IMR-90 (cell line): ENCODE results near the gene DLG3. TPM values are rescaled to one million over a fixed set of nuclear protein-coding genes. Genes with fewer than 3 reads are reported as not detected.
"Not testable (repeated sequence)": the region's sequence is repeated elsewhere in the genome, so short reads cannot be mapped to it uniquely, and the experiment has no call there.

Experiments
- ATAC-seq: fragments of 200-7000 bp; cut with Tn5 transposase; 2 replicates; pipeline ENCODE4 v1.9.1; 2020; ENCODE audit warnings: low read depth, mild to moderate bottlenecking, moderate library complexity
- BruUV-seq: library from RNA; stranded (reverse); fragments of 400-500 nt; replicated peaks from 2 replicates; lab custom pipeline; 2021; lab: Mats Ljungman, UMichigan
- CTCF ChIA-PET: fragments of 300-600 bp; formaldehyde crosslinking; extraction: SDS; loops from one replicate; lab custom pipeline; 2021; ENCODE audit warnings: antibody characterized with exemption; lab: Yijun Ruan, JAX
- POLR2A ChIA-PET: fragments of 300-600 bp; sonication (Branson Sonifier 250); formaldehyde crosslinking; loops from one replicate; lab custom pipeline; 2022; ENCODE audit warnings: antibody characterized with exemption; ENCODE audit not compliant: unreplicated experiment; lab: Charles Lee
- DNase-seq: peaks from one replicate; pipeline ENCODE4 v3.0.0; 2013
- H2AFZ ChIP-seq: replicated peaks from 2 replicates; pipeline ENCODE3; 2013; ENCODE audit warnings: low read length, mild to moderate bottlenecking; ENCODE audit not compliant: poor library complexity
- H2AK5ac ChIP-seq: 2 replicates; pipeline ENCODE4 v1.6.1; 2013; ENCODE audit warnings: low read depth, low read length, inconsistent platforms
- H2AK9ac ChIP-seq: replicated peaks from 2 replicates; pipeline ENCODE3; 2013; ENCODE audit warnings: mild to moderate bottlenecking, low read depth, low read length, moderate library complexity; ENCODE audit not compliant: poor library complexity
- H2BK120ac ChIP-seq: 2 replicates; pipeline ENCODE4 v1.6.1; 2013; ENCODE audit warnings: low read depth, low read length, inconsistent platforms
- H2BK15ac ChIP-seq: 3 replicates; pipeline ENCODE4 v1.6.1; 2013; ENCODE audit warnings: low read depth, low read length, inconsistent platforms
- H2BK20ac ChIP-seq: 2 replicates; pipeline ENCODE4 v1.6.1; 2013; ENCODE audit warnings: low read depth, mild to moderate bottlenecking, inconsistent platforms, low read length, moderate library complexity
- H2BK5ac ChIP-seq: 2 replicates; pipeline ENCODE4 v1.6.1; 2013; ENCODE audit warnings: mild to moderate bottlenecking, low read depth, low read length, inconsistent platforms; ENCODE audit not compliant: poor library complexity, severe bottlenecking
- H3K14ac ChIP-seq: replicated peaks from 2 replicates; pipeline ENCODE4 v1.6.1; 2013; ENCODE audit warnings: low read depth, low read length, inconsistent platforms
- H3K18ac ChIP-seq: 2 replicates; pipeline ENCODE4 v1.6.1; 2013; ENCODE audit warnings: low read depth, low read length, control low read depth
- H3K23ac ChIP-seq: 2 replicates; pipeline ENCODE4 v1.6.1; 2013; ENCODE audit warnings: low read depth, low read length, inconsistent platforms
- H3K27ac ChIP-seq: 2 replicates; pipeline ENCODE4 v1.5.1; 2013; ENCODE audit warnings: mild to moderate bottlenecking, control low read depth, low read length; ENCODE audit not compliant: insufficient read depth
- H3K27me3 ChIP-seq: 2 replicates; pipeline ENCODE4 v1.6.1; 2013; ENCODE audit warnings: low read length; ENCODE audit not compliant: control insufficient read depth, insufficient read depth
- H3K36me3 ChIP-seq: 2 replicates; pipeline ENCODE4 v1.6.1; 2013; ENCODE audit warnings: low read length, mixed read lengths; ENCODE audit not compliant: control insufficient read depth, insufficient read depth
- H3K4ac ChIP-seq: 2 replicates; pipeline ENCODE4 v1.6.1; 2013; ENCODE audit warnings: low read depth, low read length, inconsistent platforms
- H3K4me1 ChIP-seq: 2 replicates; pipeline ENCODE4 v1.6.1; 2013; ENCODE audit warnings: low read length, mixed read lengths; ENCODE audit not compliant: control insufficient read depth, insufficient read depth
- H3K4me2 ChIP-seq: 2 replicates; pipeline ENCODE4 v1.6.1; 2013; ENCODE audit warnings: low read depth, mild to moderate bottlenecking, control low read depth, low read length, moderate library complexity
- H3K4me3 ChIP-seq: 2 replicates; pipeline ENCODE4 v1.5.1; 2013; ENCODE audit warnings: low read depth, mild to moderate bottlenecking, control low read depth, low read length, moderate library complexity; ENCODE audit not compliant: insufficient read depth
- H3K56ac ChIP-seq: 2 replicates; pipeline ENCODE4 v1.6.1; 2013; ENCODE audit warnings: low read length, inconsistent platforms; ENCODE audit not compliant: insufficient read depth; ENCODE audit errors: extremely low read depth
- H3K79me1 ChIP-seq, 2 experiments: 2 replicates each; pipeline ENCODE4 v1.6.1; 2013; ENCODE audit warnings: low read length in 2 of 2, inconsistent platforms in 1 of 2, low read depth in 1 of 2
- H3K9ac ChIP-seq: 2 replicates; pipeline ENCODE4 v1.6.1; 2013; ENCODE audit warnings: low read depth, low read length, control low read depth
- H3K9me1 ChIP-seq: 2 replicates; pipeline ENCODE4 v1.6.1; 2013; ENCODE audit warnings: low read length, inconsistent platforms; ENCODE audit not compliant: insufficient read depth
- H3K9me3 ChIP-seq: 2 replicates; pipeline ENCODE4 v1.6.1; 2013; ENCODE audit warnings: low read length; ENCODE audit not compliant: control insufficient read depth, insufficient read depth
- H4K20me1 ChIP-seq: 2 replicates; pipeline ENCODE4 v1.6.1; 2013; ENCODE audit warnings: low read length, inconsistent platforms; ENCODE audit not compliant: insufficient read depth
- H4K5ac ChIP-seq: 2 replicates; pipeline ENCODE4 v1.6.1; 2013; ENCODE audit warnings: mild to moderate bottlenecking, low read depth, low read length, control low read depth
- H4K8ac ChIP-seq, 2 experiments: 2 replicates each; pipeline ENCODE4 v1.6.1; 2013; ENCODE audit warnings: low read depth in 2 of 2, low read length in 2 of 2, control low read depth in 1 of 2, inconsistent platforms in 1 of 2
- H4K91ac ChIP-seq: 2 replicates; pipeline ENCODE4 v1.6.1; 2013; ENCODE audit warnings: low read depth, low read length, inconsistent platforms; ENCODE audit not compliant: insufficient read depth
- WGBS, 2 experiments: methylation state at CpG; one replicate each; pipeline versions ENCODE4 v1.1.5 to v1.1.7; 2013; ENCODE audit warnings: missing lambda C conversion rate in 2 of 2; ENCODE audit not compliant: insufficient read length in 1 of 2; ENCODE audit errors: extremely low coverage in 2 of 2; 5-methylcytosine and 5-hydroxymethylcytosine counted together
- dilution Hi-C: fragments of 300-500 bp; cut with HindIII; formaldehyde crosslinking; loops from one replicate; pipeline ENCODE4 v1.14.3; 2018; ENCODE audit warnings: low sequenced_read_pairs; ENCODE audit not compliant: unreplicated experiment
- in situ Hi-C: fragments of 300-500 bp; cut with MboI; formaldehyde crosslinking; loops from 3 replicates; pipeline ENCODE4 v1.14.3; 2019; ENCODE audit warnings: low sequenced_read_pairs, inconsistent platforms, mixed read lengths
- intact Hi-C: fragments of 100-400 bp; cut with micrococcal nuclease; formaldehyde crosslinking; loops from 2 replicates; pipeline ENCODE4 v1.10.0; 2022
- polyA plus RNA-seq, 3 experiments: library from polyadenylated mRNA; depleted of rRNA; stranded (reverse); fragments of >200 nt; gene quantifications; 2 replicates each; pipeline ENCODE4 v1.2.3, GENCODE V29; 2012; ENCODE audit warnings: low replicate concordance in 1 of 3
- total RNA-seq: library from RNA; depleted of rRNA; stranded (reverse); fragments of >200 nt; gene quantifications from 2 replicates; pipeline ENCODE4 v1.2.3, GENCODE V29; 2012

DLG3 gene
- total and polyA plus RNA-seq, 2 of the 4 experiments (the other 2 are of a cell fraction) = 11.0 to 27.1 TPM

GRCh38 chrX:70515270-70515669 lies 70.6 kb downstream of the DLG3 start:
- H2AK5ac ChIP-seq, POLR2A ChIA-PET, H2AFZ ChIP-seq, H3K27ac ChIP-seq, ATAC-seq, H3K18ac ChIP-seq, H4K20me1 ChIP-seq, H2BK5ac ChIP-seq, H3K14ac ChIP-seq, H3K4ac ChIP-seq, H2AK9ac ChIP-seq, H3K9me3 ChIP-seq, H3K4me2 ChIP-seq, H2BK20ac ChIP-seq, H4K5ac ChIP-seq, H2BK120ac ChIP-seq, H4K91ac ChIP-seq, H4K8ac ChIP-seq, intact Hi-C loops, H3K23ac ChIP-seq, in situ Hi-C loops, dilution Hi-C loops, CTCF ChIA-PET, H3K79me1 ChIP-seq, DNase-seq, H3K9me1 ChIP-seq, BruUV-seq, H3K4me1 ChIP-seq, H3K36me3 ChIP-seq, H3K4me3 ChIP-seq, H3K9ac ChIP-seq, H3K56ac ChIP-seq, H2BK15ac ChIP-seq, H3K27me3 ChIP-seq: not testable (repeated sequence)
- no CpG with 5 or more reads among the region's 4 CpGs for WGBS, 2 experiments

GRCh38 chrX:70515692-70516091 lies 71.1 kb downstream of the DLG3 start:
- H4K5ac ChIP-seq, H3K4me1 ChIP-seq, H2BK20ac ChIP-seq, H3K27ac ChIP-seq, H3K4me3 ChIP-seq, H4K8ac ChIP-seq, H2AFZ ChIP-seq, intact Hi-C loops, H2BK15ac ChIP-seq, H3K4me2 ChIP-seq, H3K36me3 ChIP-seq, H3K4ac ChIP-seq, H3K9me1 ChIP-seq, H3K9ac ChIP-seq, H3K27me3 ChIP-seq, H2AK9ac ChIP-seq, POLR2A ChIA-PET, H3K14ac ChIP-seq, dilution Hi-C loops, BruUV-seq, CTCF ChIA-PET, H3K23ac ChIP-seq, H4K91ac ChIP-seq, in situ Hi-C loops, H2BK5ac ChIP-seq, DNase-seq, H3K79me1 ChIP-seq, H4K20me1 ChIP-seq, H3K18ac ChIP-seq, H3K9me3 ChIP-seq, ATAC-seq, H2BK120ac ChIP-seq, H3K56ac ChIP-seq, H2AK5ac ChIP-seq: not testable (repeated sequence)
- no CpG with 5 or more reads among the region's 1 CpG for whole genome bisulfite sequencing, 2 experiments
